ENCODE results near the gene CAPN5.
"Not testable (repeated sequence)": the region's sequence is repeated elsewhere in the genome, so short reads cannot be mapped to it uniquely, and the experiment has no call there.

CAPN5 gene

DNA sequence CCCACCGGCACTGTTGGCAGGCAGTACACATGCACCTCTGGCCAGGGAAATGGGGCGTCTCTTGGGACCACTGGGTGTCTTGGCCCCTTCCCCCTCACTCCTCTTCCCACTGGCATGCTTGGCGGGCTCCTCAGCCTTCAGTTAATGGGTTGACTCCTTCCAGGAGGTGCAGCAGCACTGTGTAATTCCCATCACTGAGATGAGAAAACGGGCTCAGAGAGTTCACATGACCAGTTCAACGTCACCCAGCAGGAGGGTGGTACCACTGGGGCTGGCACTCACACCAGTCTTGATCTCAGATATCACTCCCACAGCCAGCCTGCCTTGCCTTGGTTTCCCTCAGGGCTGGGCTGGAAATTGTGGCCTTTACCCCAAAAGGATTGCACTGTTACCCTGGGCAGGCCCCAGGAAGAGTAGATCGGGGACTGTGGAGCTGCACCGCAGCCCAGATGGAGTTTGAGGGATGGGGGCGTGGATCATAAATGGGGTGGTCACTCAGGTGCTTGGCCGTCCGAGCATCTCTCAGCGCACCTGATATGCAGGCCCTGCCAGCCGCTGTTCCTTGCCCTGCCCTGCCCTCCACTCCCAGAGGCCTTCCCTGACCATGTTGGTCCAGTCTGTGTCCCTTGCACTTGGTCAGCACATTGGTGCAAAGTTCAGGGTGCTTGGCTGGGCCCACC is 16.9 kb downstream of the CAPN5 start:
- DNase-seq (ENCODE audit: low spot score), result no peak

DNA sequence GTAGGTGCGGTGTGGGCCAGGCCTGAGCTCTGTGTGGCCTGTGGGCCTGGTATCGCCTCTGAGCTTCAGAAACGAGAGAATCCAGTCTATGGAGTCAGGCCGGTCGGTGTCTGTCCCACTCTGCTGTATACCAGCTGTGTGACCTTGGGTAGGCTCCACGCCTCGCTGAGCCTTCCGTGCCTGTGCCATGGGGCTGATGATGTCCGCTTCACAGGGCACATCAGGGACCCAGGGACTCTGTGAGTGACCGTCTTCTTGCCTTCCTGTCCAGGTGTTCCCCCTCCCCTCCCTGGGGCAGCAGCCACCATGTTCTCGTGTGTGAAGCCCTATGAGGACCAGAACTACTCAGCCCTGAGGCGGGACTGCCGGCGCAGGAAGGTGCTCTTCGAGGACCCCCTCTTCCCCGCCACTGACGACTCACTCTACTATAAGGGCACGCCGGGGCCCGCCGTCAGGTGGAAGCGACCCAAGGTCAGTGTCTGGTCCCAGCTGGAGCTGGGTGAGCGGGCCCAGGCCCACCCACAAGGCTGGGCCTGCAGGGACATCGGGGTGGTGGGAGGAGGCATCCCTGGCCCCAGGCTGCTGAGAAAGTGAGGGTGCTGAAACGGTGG is 17.9 kb downstream of the CAPN5 start:
- no peak for DNase-seq (ENCODE audit: low spot score)

DNA sequence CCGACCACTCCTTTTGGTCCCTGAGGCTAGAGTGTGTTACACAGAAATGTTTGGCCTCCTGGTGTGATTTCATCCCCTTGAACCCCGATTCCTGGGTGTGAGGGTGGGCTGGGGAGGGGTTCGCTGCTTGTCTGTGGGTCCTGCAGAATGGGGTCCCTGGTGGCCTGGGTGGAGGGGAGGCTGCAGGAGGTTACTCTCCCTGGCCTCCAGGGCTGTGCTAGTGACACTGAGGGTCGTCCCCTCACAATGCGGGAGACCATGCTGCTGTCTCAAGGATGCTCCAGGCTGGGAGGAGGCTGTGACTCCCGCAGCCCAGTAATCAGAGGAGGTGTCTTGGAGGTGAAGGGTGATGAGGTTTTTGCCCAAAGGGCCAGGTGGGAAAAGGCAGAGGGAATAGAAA is 18.9 kb downstream of the CAPN5 start:
- no peak for DNase-seq (ENCODE audit: low spot score)

DNA sequence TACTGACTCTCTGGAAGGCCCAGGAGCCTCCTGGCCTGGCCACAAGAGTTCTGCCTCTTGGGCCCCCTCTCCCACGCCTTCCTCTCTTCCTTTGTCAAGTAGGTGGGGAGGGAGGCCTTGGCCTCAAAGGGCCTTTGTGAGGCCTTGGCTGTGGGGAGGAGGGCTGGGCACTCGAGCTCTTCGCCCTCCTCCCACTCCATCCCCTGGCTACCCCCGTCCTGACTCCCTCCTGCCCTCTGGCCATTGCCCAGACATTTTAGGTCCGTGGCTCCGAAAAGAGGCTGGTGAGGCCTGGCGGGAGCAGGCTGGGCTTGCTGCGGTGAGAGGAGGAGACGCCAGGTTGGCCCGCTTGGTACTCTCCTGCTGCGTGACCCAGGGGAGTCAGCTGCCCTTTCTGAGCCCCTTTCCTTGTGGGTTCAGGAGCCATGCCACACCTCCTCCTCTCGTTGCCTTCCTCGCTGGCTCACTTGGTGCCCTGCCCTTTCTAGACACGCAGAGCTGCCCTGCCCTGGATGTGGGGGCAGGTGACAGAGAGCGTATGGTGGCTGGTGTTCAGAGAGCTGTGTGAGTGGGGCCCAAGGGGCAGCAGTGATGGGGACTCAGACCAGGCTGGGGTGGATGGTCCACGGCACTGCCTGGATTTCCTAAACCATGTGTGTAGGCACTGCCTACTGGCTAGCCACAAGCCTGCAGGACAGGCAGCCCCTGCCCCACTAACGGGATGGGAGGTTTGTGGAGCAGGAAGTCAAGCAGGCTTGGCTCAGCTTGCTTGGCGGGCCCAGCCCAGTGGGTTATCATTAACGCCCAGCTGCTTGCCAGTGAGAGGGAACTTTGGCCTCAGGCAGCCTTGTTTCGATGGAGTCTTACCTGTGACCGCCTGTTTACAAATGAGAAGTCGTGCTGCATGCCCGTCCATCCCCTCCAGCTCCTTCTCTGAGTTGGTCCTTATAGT is 20.0 kb downstream of the CAPN5 start:
- DNase-seq (ENCODE audit: low spot score), result no peak

DNA sequence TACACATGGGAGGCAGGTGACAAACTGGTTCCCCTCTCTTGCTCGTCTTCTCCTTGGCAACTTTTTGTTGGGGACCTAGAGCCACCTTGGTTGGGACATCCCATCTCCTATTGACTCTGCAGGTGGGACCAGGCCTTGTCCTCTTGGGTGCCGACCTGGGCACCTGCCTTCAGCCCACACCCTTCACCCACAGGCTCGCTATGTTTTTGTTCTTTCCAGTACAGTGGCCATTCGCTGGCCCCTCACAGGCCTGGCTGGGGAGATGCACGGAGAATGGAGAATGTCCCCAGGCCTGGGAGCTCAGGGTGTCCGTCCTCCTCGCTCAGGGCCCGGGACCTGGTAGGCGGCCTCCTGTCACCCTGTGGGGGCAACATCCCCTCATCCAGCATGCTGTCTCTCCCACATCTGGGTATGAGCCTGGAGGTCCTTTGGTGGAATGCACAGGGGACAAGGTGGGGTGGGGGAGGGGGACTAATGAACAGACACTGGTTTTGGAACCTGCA is 21.0 kb downstream of the CAPN5 start:
- no peak for DNase-seq (ENCODE audit: low spot score)

DNA sequence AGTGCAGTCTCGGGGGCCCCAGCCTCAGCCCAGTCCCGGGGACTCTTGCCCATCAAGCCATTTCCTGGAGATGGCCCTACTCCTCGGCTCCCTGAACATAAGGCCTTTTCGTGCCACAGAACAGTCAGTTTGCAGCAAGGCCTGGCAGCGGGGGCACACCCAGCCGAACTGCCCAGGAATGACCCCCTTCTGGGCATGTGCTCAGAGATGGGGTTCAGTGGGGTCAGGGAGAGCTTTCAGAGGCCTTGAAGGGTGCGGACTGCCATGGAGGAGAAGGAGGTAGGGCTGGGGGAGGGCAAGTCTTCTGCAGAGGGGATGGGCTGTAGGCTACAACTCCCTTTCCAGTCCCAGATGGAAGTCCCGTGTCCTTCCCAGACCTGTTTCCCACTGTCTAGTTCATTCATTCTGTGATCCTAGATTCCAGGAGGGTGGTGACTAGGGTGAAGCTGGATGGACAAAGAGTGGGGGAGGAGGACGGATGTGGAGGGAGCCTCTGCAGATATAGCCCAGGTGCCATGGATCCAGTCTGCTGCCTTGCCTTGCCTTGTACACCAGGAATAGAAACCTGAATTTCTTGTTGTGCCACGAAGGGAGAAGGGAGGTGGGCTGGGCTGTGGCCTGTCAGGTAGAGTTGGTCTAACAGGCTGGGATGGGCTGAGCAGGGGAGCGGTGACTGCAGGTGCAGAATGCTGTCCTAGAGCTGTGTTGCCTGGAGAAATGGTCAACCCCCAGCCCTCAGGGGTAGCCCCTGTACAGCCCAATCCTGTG is 21.6 kb downstream of the CAPN5 start:
- no peak for DNase-seq (ENCODE audit: low spot score)

DNA sequence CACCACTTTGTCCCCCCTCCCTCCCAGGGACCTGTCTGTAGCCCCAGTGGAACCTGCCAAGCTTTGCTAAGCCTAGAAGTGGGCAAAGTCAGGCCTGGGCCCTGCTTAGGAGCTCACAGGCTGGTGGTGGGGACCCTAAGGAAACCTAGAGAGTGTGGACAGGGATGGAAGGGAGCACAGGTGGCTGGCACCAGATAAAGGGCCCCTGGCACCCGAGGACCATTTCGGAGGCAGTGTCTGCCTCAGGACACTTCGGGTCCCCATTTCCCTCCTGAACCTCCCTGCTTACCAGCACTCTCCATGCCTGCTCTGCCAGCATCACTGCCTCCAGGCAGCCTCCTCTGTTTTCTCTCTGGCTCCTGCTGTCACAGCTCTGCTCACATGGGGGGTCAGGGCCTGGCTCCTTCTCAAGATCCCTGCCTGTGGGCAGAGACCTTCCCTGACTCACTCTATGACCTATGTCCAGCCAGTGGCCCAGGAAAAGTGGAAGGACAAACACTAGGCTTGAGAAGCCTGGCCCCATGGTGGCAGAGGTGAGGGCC is 22.3 kb downstream of the CAPN5 start:
- peak; percentile 19 for DNase-seq (ENCODE audit: low spot score)

DNA sequence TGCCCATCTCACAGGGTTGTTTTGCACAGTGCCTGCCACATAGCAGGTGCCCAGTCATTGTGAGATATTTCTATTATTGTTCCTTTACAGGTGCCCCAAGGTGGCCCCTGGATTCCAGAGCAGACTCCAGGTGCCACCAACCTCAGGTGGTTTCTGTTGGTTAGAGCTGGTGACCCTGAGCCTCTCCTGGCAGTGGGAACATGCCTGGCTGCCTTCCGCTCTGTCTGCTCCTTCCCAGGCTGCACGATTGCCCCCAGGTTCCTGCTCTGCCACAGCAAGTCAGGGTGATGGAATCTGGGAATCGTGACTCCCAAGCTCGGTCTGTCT is 23.2 kb downstream of the CAPN5 start:
- DNase-seq (ENCODE audit: low spot score), result peak; percentile 28

DNA sequence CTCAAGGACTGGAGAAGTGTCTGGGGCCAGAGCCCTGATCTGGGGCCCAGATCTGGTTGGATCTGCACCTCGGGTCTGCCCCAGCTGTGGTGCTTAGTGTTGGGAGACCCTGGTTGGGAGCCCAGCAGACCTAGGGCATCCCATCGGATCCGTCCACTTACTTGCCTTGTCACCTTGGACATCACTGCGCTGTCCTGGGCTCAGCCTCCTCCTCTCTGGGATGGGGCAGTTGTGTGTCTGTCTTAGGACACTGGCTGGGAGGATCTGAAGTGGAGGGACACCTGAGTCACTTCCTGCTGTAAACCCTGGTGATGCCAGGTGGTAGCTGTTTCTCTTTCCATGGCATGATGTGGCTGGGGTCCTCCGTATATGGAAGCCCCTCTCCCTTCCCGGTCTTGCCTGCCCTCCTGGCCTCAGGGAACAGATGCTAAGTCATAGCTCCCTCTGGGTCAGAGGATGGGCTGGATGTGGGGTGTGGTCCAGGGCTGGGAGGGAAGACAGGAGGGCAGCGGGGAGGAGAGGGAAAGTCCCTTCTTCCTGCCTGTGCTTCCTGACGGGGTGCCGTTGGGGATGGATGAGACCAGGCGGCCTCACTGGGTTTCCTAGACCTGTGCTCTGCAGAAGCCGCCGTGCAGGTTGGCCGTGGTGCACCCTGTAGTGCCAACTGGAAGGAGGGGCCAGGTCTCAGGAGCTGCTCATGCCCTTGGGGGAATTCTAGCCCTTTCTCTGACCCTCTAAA is 23.8 kb downstream of the CAPN5 start:
- peak; percentile 32 for DNase-seq (ENCODE audit: low spot score)

DNA sequence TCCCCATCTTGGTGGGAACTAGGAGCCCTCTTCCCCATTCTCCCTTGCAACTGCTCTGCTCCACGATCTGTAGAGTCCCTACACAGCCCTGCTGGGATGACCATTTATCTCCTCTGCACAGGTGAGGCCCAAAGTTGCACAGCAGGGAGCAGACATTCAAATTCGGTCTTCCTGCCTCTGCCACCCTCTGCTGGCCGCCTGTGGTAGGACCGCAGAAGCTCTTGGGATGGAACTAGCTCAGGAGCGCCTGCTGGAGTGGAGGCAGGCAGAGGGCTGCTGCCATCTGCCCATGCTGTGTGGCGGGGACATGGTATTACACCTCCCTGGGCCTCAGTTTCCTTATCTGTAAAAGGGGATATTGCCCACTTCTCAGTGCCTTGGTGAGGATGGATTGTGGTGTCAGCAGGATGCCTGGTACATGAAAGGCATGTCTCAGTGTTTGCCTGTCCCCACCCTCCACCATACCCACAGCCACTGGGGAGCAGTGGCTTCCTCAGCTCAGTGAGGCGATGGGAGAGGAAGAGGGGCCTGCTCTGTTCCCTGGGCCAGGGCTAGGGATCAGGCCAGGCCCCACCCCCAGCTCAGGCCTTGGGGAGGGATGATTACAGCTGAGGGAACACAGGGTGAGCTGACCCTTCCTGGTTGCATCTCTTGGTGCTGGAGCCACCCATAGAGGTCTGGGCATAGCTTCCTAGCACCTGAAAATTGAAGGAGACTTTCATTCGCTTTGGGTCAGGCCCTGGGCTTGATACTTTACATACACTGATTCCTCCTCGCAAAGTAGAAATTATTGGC is 24.6 kb downstream of the CAPN5 start:
- DNase-seq (ENCODE audit: low spot score), result peak; percentile 83

DNA sequence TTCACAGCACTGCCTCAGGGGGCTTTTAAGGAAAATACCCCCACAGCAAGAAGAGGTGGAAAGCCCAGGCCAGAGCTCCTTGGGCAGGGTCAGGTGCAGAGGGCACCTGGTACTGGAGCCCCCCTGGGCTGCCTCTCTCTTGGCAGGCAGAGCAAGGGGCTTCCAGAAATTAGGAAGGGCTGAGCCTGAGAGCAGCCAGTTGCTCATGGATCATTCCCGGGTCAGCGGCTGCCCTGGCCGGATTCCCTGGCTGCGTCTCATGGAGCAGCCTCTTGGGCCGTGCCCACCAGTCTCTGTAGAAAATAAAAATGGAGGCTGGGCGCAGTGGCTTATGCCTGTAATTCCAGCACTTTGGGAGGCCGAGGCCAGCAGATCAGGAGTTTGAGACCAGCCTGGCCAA is 25.6 kb downstream of the CAPN5 start:
- no peak for DNase-seq (ENCODE audit: low spot score)

DNA sequence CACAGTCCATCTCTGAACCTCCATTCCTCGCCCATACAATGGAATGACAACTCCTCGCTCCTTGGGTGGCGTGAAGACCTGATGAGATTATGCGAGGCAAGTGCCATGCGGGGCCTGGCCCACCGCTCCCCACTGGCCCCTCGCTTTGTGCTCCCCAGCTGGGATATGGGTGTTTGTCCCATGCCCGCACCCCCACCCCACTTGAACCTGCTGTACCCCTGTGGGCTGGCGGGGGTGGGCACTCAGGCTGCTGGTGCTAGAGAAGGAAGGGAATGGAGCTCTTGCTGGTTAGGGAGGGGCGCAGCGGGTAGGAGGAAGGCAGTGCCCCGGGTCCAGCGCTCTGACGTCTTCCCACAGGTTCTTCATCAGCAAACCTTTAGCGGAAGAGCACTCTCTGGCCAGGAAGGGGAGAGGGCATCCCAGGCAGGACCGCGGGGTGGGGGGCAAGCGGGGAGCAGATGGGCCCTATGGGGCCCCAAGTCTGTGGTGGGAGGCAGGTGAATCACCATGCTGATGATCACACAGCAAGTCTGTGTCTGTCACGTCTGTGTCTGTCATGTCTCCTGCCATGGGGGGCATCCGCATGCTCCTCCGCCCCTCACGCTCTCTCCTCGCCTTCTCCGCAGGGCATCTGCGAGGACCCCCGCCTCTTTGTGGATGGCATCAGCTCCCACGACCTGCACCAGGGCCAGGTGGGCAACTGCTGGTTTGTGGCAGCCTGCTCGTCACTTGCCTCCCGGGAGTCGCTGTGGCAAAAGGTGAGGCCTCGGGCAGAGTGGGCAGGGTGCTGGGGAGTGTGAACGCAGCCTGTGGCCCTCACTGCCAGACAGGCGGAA is 26.5 kb downstream of the CAPN5 start:
- DNase-seq (ENCODE audit: low spot score), result no peak

DNA sequence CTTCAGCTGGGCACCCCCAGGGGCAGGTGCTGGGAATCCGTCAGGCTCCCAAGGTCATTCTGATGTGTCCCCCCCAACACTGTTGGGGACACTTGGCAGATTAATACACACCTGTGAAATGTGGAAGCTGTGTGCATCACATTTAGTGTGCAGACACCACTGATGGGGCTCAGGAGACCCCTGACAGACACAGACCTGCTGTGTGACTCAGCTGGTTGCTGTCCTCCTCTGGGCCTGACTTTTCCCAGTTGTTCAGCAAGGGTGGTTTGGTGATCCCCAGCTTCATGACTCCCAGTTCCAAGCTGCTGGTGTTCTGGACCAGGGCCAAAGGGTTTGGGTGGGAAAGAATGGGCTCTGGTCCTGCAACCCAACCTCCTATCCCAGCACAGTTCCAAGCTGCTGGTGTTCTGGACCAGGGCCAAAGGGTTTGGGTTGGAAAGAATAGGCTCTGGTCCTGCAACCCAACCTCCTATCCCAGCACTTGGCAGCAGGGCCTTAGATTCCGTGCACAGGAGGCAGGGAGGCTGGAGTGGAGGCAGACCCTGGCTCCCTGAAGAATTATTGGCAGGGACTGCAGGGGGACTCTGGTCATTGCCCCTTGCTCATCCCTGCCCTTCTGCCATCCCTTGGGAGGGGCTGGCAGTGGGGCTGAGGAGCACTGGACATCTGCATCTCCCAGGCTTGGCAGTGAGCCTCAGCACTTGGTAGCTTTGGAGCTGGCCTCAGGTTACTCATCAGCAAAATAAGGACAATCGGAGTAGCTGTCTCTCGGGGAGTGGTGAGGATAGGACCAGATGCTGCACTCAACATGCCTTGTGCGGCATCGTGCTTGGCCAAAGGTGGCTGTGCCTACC is 27.4 kb downstream of the CAPN5 start:
- no peak for DNase-seq (ENCODE audit: low spot score)

DNA sequence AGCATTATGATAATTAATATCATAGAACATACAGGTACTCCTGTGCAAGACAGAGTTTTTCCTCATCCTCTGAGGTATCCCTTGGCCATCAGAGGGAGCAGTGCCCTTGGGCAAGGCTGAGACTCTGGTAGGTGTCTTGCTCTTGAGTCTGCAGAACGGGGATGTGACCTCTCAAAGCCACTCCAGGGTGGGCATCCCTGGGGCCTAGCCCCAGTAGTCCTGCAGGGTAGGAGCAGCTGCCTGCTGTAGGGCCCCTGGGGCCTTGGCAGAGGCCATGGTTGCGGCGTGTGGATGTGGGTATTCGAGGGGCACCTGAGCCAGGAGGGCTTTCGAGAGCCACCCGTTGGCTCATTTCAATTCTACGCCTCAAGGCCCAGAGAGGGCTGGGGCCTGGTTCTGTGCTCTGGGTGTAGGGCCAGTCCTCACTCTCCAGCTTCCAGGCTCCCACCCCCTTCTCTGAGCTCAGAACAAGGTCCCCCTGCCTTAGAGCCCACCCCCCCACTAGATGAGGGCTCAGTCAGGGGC is 28.1 kb downstream of the CAPN5 start:
- no peak for DNase-seq (ENCODE audit: low spot score)

DNA sequence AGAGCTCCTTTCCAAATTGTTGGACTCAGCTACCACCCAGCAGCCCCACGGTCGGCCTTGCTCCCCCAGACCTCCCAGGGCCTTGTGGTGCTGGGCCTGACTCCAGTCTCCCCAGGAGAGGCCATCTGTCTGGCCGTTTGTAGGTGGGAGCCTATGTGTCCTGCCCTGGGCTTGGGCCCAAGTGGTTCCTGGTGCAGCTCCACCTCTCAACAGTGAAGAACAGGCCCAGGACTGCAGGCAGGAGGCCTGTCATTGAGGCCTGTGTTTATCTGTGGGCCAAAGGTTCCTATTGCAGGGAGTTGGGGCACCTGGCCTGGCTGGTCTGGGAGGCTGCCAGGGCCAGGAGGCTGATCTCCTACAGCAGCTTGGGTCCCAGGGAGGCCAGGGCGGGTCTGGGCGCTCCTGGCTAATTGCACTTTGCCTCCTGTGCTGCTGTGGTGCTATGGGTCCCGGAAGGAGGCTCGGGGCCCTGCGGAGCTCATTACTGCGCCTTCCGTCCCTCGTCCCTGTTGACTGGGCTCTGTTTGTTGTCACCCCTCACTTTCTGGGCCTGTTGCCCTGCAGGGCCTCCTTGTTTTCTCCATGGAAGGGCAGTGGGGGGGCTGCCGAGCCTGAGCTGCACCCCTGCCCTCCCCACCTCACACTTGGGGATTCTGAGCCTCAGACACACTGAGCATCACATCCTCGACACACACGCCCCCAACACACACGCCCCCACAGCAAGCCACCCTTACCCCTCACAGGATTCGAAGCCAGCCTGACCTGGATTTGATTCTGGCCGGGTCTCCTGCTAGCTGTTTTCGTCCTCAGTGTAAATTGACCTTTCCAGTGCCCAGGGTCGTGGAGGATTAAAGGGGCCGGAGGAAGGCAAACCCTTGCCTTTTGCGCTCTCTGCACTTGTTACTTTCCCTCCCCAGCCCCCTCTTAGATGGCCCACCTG is 29.1 kb downstream of the CAPN5 start:
- no peak for DNase-seq (ENCODE audit: low spot score)

DNA sequence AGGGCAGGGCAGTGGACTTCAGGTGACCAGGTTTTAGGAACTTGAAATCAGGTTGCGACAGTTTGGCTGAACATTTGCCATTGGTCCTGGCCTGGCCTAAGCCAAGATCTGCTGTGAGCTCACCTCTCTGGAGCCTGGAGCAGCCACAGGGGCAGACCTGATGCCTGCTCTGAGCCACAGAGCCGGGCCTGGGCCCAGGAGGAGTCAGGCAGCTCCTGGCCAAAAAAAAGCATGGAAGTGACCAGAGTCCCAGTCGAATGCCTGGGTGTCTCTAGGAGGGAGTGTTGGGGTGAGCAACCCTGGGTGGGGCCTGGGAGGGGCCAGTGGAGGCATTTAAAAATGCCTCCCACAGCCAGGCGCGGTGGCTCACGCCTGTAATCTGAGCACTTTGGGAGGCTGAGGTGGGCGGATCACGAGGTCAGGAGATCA is 29.8 kb downstream of the CAPN5 start:
- DNase-seq (ENCODE audit: low spot score), result no peak

DNA sequence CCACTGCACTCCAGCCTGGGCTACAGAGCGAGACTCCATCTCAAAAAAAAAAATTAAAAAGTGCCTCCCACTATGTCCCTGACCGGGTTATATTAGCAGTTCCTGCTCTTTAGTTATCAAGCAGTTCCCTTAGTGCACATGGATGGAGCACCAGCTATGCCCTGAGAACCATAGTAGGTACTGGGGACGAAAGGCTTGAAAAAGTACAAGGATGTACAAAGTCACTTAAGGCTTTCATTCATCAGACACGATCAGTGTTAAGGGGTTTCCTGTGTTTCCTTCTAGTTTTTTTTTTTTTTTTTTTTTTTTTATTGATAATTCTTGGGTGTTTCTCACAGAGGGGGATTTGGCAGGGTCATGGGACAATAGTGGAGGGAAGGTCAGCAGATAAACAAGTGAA is 30.4 kb downstream of the CAPN5 start:
- not testable (repeated sequence) for DNase-seq (ENCODE audit: low spot score)

Measured in kidney tubule cell (primary cell).